Lung (tissue), 12 donors: ENCODE results near the gene COL18A1. TPM values are rescaled to one million over a fixed set of nuclear protein-coding genes. Genes with fewer than 3 reads are reported as not detected.

Experiments
- ATAC-seq: fragments of 200-7000 bp; cut with Tn5 transposase; one replicate; pipeline ENCODE4 v1.9.1; 2020; ENCODE audit warnings: moderate number of reproducible peaks; ENCODE audit not compliant: insufficient read depth, low FRiP score
- DNase-seq, 3 donors: peaks; one replicate each; pipeline ENCODE4 v3.0.0-alpha.2; 2013 to 2017
- H3K27ac ChIP-seq, 2 donors: one replicate each; pipeline ENCODE4 v1.5.1; 2013; ENCODE audit warnings: mild to moderate bottlenecking in 2 of 2, moderate library complexity in 2 of 2, control low read depth in 1 of 2, inconsistent platforms in 1 of 2, low read depth in 1 of 2, low read length in 1 of 2
- H3K27me3 ChIP-seq, 3 donors: one replicate each; pipeline ENCODE4 v1.5.1; 2013; ENCODE audit warnings: low read length in 2 of 3; ENCODE audit not compliant: control insufficient read depth in 3 of 3, insufficient read depth in 3 of 3
- H3K36me3 ChIP-seq, 4 donors: one replicate each; pipeline ENCODE4 v1.5.1; 2013; ENCODE audit warnings: low read length in 4 of 4, mild to moderate bottlenecking in 1 of 4, moderate library complexity in 1 of 4; ENCODE audit not compliant: control insufficient read depth in 4 of 4, insufficient read depth in 4 of 4
- H3K4me1 ChIP-seq, 5 donors: one replicate each; pipeline ENCODE4 v1.5.1; 2013; ENCODE audit warnings: low read length in 5 of 5, mild to moderate bottlenecking in 2 of 5, moderate library complexity in 1 of 5; ENCODE audit not compliant: control insufficient read depth in 5 of 5, insufficient read depth in 5 of 5
- H3K4me3 ChIP-seq: one replicate; pipeline ENCODE4 v1.5.1; 2013; ENCODE audit warnings: mild to moderate bottlenecking, control low read depth, moderate library complexity
- H3K9ac ChIP-seq, 2 donors: one replicate each; pipeline ENCODE4 v1.5.1; 2013; ENCODE audit warnings: low read length in 2 of 2, control low read depth in 1 of 2; ENCODE audit not compliant: insufficient read depth in 1 of 2
- H3K9me3 ChIP-seq, 4 donors: one replicate each; pipeline ENCODE4 v1.5.1; 2013; ENCODE audit warnings: low read length in 3 of 4, mild to moderate bottlenecking in 1 of 4, moderate library complexity in 1 of 4; ENCODE audit not compliant: control insufficient read depth in 4 of 4, insufficient read depth in 3 of 4
- WGBS, 2 donors: extraction: QIAGEN DNeasy Blood & Tissue Kit; methylation state at CpG; one replicate each; pipeline ENCODE4 v1.1.7; 2013; 5-methylcytosine and 5-hydroxymethylcytosine counted together
- polyA plus RNA-seq, 2 donors: library from polyadenylated mRNA; stranded (reverse); fragments of 200-250 nt; gene quantifications; one replicate each; pipeline ENCODE4 v1.2.1, GENCODE V29; 2013
- total RNA-seq, 2 donors: library from RNA; depleted of rRNA in 1 of 2; stranded (reverse); fragments of >200 nt in 1 of 2; gene quantifications; one replicate each; pipeline ENCODE4 v1.2.1, GENCODE V29; 2014 to 2021
- TF ChIP-seq, protein P1 (sequence below): IDR thresholded peaks from 2 replicates; pipeline ENCODE4 v1.5.1; 2012; ENCODE audit warnings: mild to moderate bottlenecking; ENCODE audit errors: control extremely low read depth, extremely low read depth
- donor health status: control.
- donor health status: control.
- donor health status: Bipolar disorder and iron deficiency.
- donor health status: healthy.
- donor health status: DM: yes; HTN: yes; CAD: no.

Gene COL18A1
- total and polyA plus RNA-seq, 4 donors, result 42.7 to 102 (median 45.8) TPM

GRCh38 chr21:45405271-45405818 lies 380 bp downstream of the COL18A1 start:
- TF ChIP-seq, protein P1, sequence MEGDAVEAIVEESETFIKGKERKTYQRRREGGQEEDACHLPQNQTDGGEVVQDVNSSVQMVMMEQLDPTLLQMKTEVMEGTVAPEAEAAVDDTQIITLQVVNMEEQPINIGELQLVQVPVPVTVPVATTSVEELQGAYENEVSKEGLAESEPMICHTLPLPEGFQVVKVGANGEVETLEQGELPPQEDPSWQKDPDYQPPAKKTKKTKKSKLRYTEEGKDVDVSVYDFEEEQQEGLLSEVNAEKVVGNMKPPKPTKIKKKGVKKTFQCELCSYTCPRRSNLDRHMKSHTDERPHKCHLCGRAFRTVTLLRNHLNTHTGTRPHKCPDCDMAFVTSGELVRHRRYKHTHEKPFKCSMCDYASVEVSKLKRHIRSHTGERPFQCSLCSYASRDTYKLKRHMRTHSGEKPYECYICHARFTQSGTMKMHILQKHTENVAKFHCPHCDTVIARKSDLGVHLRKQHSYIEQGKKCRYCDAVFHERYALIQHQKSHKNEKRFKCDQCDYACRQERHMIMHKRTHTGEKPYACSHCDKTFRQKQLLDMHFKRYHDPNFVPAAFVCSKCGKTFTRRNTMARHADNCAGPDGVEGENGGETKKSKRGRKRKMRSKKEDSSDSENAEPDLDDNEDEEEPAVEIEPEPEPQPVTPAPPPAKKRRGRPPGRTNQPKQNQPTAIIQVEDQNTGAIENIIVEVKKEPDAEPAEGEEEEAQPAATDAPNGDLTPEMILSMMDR, result no peak
- Histone ChIP-seq H3K4me1 (peaks cover 0 to 16% (median 7%) of the 10 kb centered on the region in 5 donors), H3K9me3 (peaks cover 0 to 1% (median 0%) of the 10 kb centered on the region in 4 donors), H3K9ac (no peak overlapping the region), H3K4me3 (peak overlapping the region; percentile 61), H3K27me3 (peaks cover 0 to 15% (median 9%) of the 10 kb centered on the region in 3 donors), H3K27ac (peak overlapping the region; percentile 55 to 88), H3K36me3 (no peaks in the 10 kb centered on the region)
- DNase-seq, result no peak
- ATAC-seq, result no peak
- WGBS, 2 donors, result 0 to 2% methylated on average over 39 to 86 of the region's 86 CpGs

- Histone ChIP-seq H3K36me3 (no peaks in the 10 kb centered on the region), H3K27ac (peak overlapping the region; percentile 55 to 88), H3K9ac (peak overlapping the region in 1 of 2 donors; percentile 58), H3K9me3 (peaks cover 0 to under 1% (median 0%) of the 10 kb centered on the region in 4 donors), H3K4me3 (peak overlapping the region; percentile 61), H3K27me3 (peaks cover 0 to 15% (median 9%) of the 10 kb centered on the region in 3 donors), H3K4me1 (peaks cover 0 to 23% (median 7%) of the 10 kb centered on the region in 5 donors)
- ATAC-seq (no peak), DNase-seq (peak in 2 of 3 donors; percentile 42 to 49)
- 14 to 17% methylated on average over 71 to 83 of the region's 83 CpGs for WGBS, 2 donors
- TF ChIP-seq, protein P1, result no peak
Measured at GRCh38 chr21:45405819-45406762, 1.1 kb downstream of the COL18A1 start.

- H3K36me3 ChIP-seq, result no peaks in the 10 kb centered on the region
- no peaks in the 10 kb centered on the region for H3K9me3 ChIP-seq
- peaks cover 0 to 15% (median 9%) of the 10 kb centered on the region in 3 donors for H3K27me3 ChIP-seq
- 75 to 87% methylated on average over 17 of the region's 17 CpGs for WGBS, 2 donors
- no peak overlapping the region for H3K4me3 ChIP-seq
- peaks cover 0 to 24% (median 7%) of the 10 kb centered on the region in 5 donors for H3K4me1 ChIP-seq
- H3K27ac ChIP-seq, result peak overlapping the region in 1 of 2 donors; percentile 88
- peak overlapping the region in 1 of 2 donors; percentile 58 for H3K9ac ChIP-seq
- ATAC-seq, result no peak
- TF ChIP-seq, protein P1, result no peak
- DNase-seq, result peak in 1 of 3 donors; percentile 23
Measured at GRCh38 chr21:45406801-45407628, 2.0 kb downstream of the COL18A1 start.
